Common myeloid progenitor, CD34-positive (primary cell): ENCODE data around the gene BEND7.
"Not testable (repeated sequence)": the region's sequence is repeated elsewhere in the genome, so short reads cannot be mapped to it uniquely, and the experiment has no call there.

Experiments used
- CTCF ChIA-PET: fragments of 350-600 bp; sonication (Branson Sonifier 250); formaldehyde crosslinking; loops from one replicate; lab custom pipeline; 2021; ENCODE audit warnings: antibody characterized with exemption; lab: Charles Lee
- POLR2A ChIA-PET: fragments of 350-600 bp; sonication (Branson Sonifier 250); formaldehyde crosslinking; loops from one replicate; lab custom pipeline; 2021; ENCODE audit warnings: antibody characterized with exemption; lab: Charles Lee
- DNase-seq, 3 donors: peaks; one replicate each; pipeline versions ENCODE4 v3.0.0 to v3.0.0-alpha.2; 2013
- H3K27ac ChIP-seq, 2 experiments: 1 replicate in 1 of 2; 2 replicates in 1 of 2; pipeline ENCODE4 v1.7.0; 2013; ENCODE audit warnings: inconsistent platforms in 2 of 2, low read length in 2 of 2, mild to moderate bottlenecking in 2 of 2, low read depth in 1 of 2, moderate library complexity in 1 of 2; ENCODE audit not compliant: severe bottlenecking in 2 of 2, insufficient read depth in 1 of 2, poor library complexity in 1 of 2
- H3K27me3 ChIP-seq, 5 experiments: replicated peaks in 2 of 5; 1 replicate in 3 of 5; 2 replicates in 2 of 5; pipeline versions ENCODE4 v1.6.1 to v1.7.0; 2013; ENCODE audit warnings: low read length in 4 of 5, mild to moderate bottlenecking in 2 of 5, moderate library complexity in 2 of 5, inconsistent platforms in 1 of 5; ENCODE audit not compliant: insufficient read depth in 5 of 5, control insufficient read depth in 4 of 5
- H3K36me3 ChIP-seq, 4 experiments: 1 replicate in 2 of 4; 2 replicates in 2 of 4; pipeline versions ENCODE4 v1.6.1 to v1.7.0; 2013; ENCODE audit warnings: low read length in 3 of 4, control low read depth in 1 of 4, mild to moderate bottlenecking in 1 of 4; ENCODE audit not compliant: control insufficient read depth in 4 of 4, insufficient read depth in 4 of 4
- H3K4me1 ChIP-seq, 4 experiments: 1 replicate in 3 of 4; 2 replicates in 1 of 4; pipeline versions ENCODE4 v1.6.1 to v1.7.1; 2013; ENCODE audit warnings: low read length in 3 of 4, mild to moderate bottlenecking in 3 of 4, control low read depth in 1 of 4, inconsistent platforms in 1 of 4, moderate library complexity in 1 of 4; ENCODE audit not compliant: control insufficient read depth in 4 of 4, insufficient read depth in 4 of 4; ENCODE audit errors: control extremely low read depth in 1 of 4
- H3K4me3 ChIP-seq, 7 experiments: 1 replicate in 4 of 7; 2 replicates in 3 of 7; pipeline versions ENCODE4 v1.5.1 to v1.7.0; 2013; ENCODE audit warnings: mild to moderate bottlenecking in 7 of 7, low read length in 6 of 7, moderate library complexity in 6 of 7, inconsistent platforms in 2 of 7, low read depth in 2 of 7, control low read depth in 1 of 7; ENCODE audit not compliant: insufficient read depth in 4 of 7, control insufficient read depth in 1 of 7; ENCODE audit errors: extremely low read depth in 1 of 7
- H3K9me3 ChIP-seq, 5 experiments: 1 replicate in 4 of 5; 2 replicates in 1 of 5; pipeline versions ENCODE4 v1.6.1 to v1.7.1; 2013; ENCODE audit warnings: low read length in 4 of 5, mild to moderate bottlenecking in 2 of 5, inconsistent platforms in 1 of 5, low read depth in 1 of 5, moderate library complexity in 1 of 5; ENCODE audit not compliant: control insufficient read depth in 4 of 5, insufficient read depth in 2 of 5; ENCODE audit errors: control extremely low read depth in 1 of 5
- WGBS: methylation state at CpG from one replicate; pipeline ENCODE4 v1.1.5; 2013; ENCODE audit not compliant: insufficient coverage; 5-methylcytosine and 5-hydroxymethylcytosine counted together

The BEND7 gene

GRCh38 chr10:13416760-13417159 is 112.1 kb downstream of the BEND7 start:
- CTCF ChIA-PET = interaction anchor here (1.2 to 2.1 kb wide), 3 partner anchors 23 to 120 kb away, joined by 3 to 5 read pairs (median 5); no protein-coding TSS in a partner anchor
- no peak for DNase-seq
- H3K4me1 ChIP-seq = no peaks in the 10 kb centered on the region
- no peaks in the 10 kb centered on the region for H3K27me3 ChIP-seq
- no peaks in the 10 kb centered on the region for H3K36me3 ChIP-seq
- H3K9me3 ChIP-seq = peaks cover 0 to 17% (median 3%) of the 10 kb centered on the region in 5 experiments
- H3K27ac ChIP-seq = peak overlapping the region in 1 of 2 experiments; percentile 56
- no CpG with 5 or more reads among the region's 2 CpGs for WGBS
- POLR2A ChIA-PET = no interaction called here
- no peak overlapping the region for H3K4me3 ChIP-seq

GRCh38 chr10:13414855-13415254 is 114.0 kb downstream of the BEND7 start:
- H3K27ac ChIP-seq = no peak overlapping the region
- no peaks in the 10 kb centered on the region for H3K4me1 ChIP-seq
- ChIA-PET POLR2A (no interaction called here), CTCF (interaction anchor here (0.9 to 1.2 kb wide), 3 partner anchors 8 to 165 kb away, joined by 3 to 5 read pairs (median 3); no protein-coding TSS in a partner anchor)
- H3K9me3 ChIP-seq = peaks cover 0 to 17% (median 3%) of the 10 kb centered on the region in 5 experiments
- H3K27me3 ChIP-seq = no peaks in the 10 kb centered on the region
- no peak for DNase-seq
- no peaks in the 10 kb centered on the region for H3K36me3 ChIP-seq
- H3K4me3 ChIP-seq = no peak overlapping the region
- WGBS = 100% methylated on average over 2 of the region's 2 CpGs

- Histone ChIP-seq H3K27ac (no peak overlapping the region), H3K9me3 (peaks cover 0 to 17% (median 3%) of the 10 kb centered on the region in 5 experiments), H3K4me3 (no peak overlapping the region), H3K36me3 (no peaks in the 10 kb centered on the region), H3K4me1 (no peaks in the 10 kb centered on the region), H3K27me3 (no peaks in the 10 kb centered on the region)
- WGBS = 89% methylated on average over 1 of the region's 1 CpG
- no peak for DNase-seq
- POLR2A ChIA-PET = no interaction called here
- CTCF ChIA-PET = interaction anchor here (0.8 to 1.1 kb wide), 3 partner anchors 11 to 166 kb away, joined by 3 read pairs; no protein-coding TSS in a partner anchor
These were observed 114.7 kb downstream of the BEND7 start for GRCh38 chr10:13414137-13414536.

GRCh38 chr10:13412894-13413293 is 115.9 kb downstream of the BEND7 start:
- POLR2A ChIA-PET = no interaction called here
- WGBS = 100% methylated on average over 2 of the region's 3 CpGs
- CTCF ChIA-PET = interaction anchor here (0.8 kb wide), 1 partner anchor 27 kb away, joined by 3 read pairs; no protein-coding TSS in a partner anchor
- no peak overlapping the region for H3K27ac ChIP-seq
- no peaks in the 10 kb centered on the region for H3K27me3 ChIP-seq
- DNase-seq = no peak
- H3K36me3 ChIP-seq = no peaks in the 10 kb centered on the region
- H3K4me3 ChIP-seq = no peak overlapping the region
- H3K9me3 ChIP-seq = peaks cover 0 to 17% (median 3%) of the 10 kb centered on the region in 5 experiments
- no peaks in the 10 kb centered on the region for H3K4me1 ChIP-seq

GRCh38 chr10:13404791-13405190 is 124.0 kb downstream of the BEND7 start:
- CTCF ChIA-PET = interaction anchor here (0.8 kb wide), 2 partner anchors 33 to 35 kb away, joined by 3 to 4 read pairs; no protein-coding TSS in a partner anchor
- peaks cover 0 to 4% (median 0%) of the 10 kb centered on the region in 4 experiments for H3K4me1 ChIP-seq
- WGBS = 68% methylated on average over 4 of the region's 5 CpGs
- no peaks in the 10 kb centered on the region for H3K27me3 ChIP-seq
- no peaks in the 10 kb centered on the region for H3K36me3 ChIP-seq
- no peaks in the 10 kb centered on the region for H3K9me3 ChIP-seq
- POLR2A ChIA-PET = no interaction called here
- H3K4me3 ChIP-seq = no peak overlapping the region
- H3K27ac ChIP-seq = no peak overlapping the region
- no peak for DNase-seq

- POLR2A ChIA-PET = no interaction called here
- CTCF ChIA-PET = interaction anchor here (0.8 to 1.9 kb wide), 2 partner anchors 32 to 36 kb away, joined by 4 read pairs; no protein-coding TSS in a partner anchor
- H3K4me1 ChIP-seq = peaks cover 0 to 4% (median 0%) of the 10 kb centered on the region in 4 experiments
- WGBS = 48% methylated on average over 3 of the region's 3 CpGs
- H3K27ac ChIP-seq = peak overlapping the region in 1 of 2 experiments; percentile 49
- no peaks in the 10 kb centered on the region for H3K36me3 ChIP-seq
- H3K4me3 ChIP-seq = no peak overlapping the region
- H3K9me3 ChIP-seq = no peaks in the 10 kb centered on the region
- no peaks in the 10 kb centered on the region for H3K27me3 ChIP-seq
- peak; percentile 53 to 85 (median 76) for DNase-seq
These were observed 124.5 kb downstream of the BEND7 start for GRCh38 chr10:13404305-13404759.

- H3K4me3 ChIP-seq, H3K36me3 ChIP-seq, H3K27me3 ChIP-seq, DNase-seq, H3K9me3 ChIP-seq, POLR2A ChIA-PET, H3K4me1 ChIP-seq: not testable (repeated sequence)
- 94% methylated on average over 7 of the region's 7 CpGs for WGBS
- H3K27ac ChIP-seq = peak overlapping the region in 1 of 2 experiments; percentile 49
- CTCF ChIA-PET = interaction anchor here (1.9 kb wide), 1 partner anchor 36 kb away, joined by 4 read pairs; no protein-coding TSS in a partner anchor
These were observed 125.4 kb downstream of the BEND7 start for GRCh38 chr10:13403426-13403825.
